Hypothalamus (tissue), 51 donors: ENCODE results near the gene ATP11A.
"Not testable (repeated sequence)": the region's sequence is repeated elsewhere in the genome, so short reads cannot be mapped to it uniquely, and the experiment has no call there.

ENCODE experiments used
- DNase-seq, 51 donors: peaks; one replicate each; lab custom pipeline; 2025; lab: John Stamatoyannopoulos, UW

Gene ATP11A

GRCh38 chr13:112706171-112706570 lies 16.3 kb downstream of the ATP11A start:
- DNase-seq: no peak

DNA sequence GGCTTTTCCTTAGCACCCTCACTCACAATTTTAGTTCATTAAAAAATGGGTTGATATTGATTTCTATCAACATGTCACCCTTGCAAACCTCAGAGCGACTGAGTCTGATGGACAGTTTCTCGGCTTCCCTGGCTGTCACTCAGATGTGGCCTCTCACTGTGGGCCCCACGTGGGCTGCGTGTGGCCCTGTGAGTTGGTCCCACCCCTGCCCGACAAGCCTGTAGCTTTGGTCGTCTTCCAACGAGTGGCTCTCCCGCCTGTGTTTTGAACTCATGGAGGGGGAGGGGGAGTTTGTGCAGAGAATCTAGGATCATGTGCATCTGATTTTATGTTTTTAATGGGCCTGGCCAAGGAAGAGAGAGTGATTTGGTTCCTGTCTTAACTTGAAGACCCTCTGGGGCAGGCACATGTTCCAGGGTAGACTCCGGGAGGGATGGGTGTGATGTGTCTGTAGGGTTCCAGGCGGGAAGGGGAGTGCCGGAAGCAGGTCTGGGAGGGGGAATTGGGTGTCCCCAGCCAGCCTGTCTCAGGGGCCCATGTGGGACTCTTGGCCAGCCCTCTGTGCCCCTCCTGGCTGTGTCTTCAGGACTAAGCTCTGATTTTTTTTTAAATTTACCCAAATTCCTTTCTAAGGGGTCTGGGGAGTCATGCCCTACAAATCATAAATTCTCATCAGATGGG lies 18.9 kb downstream of the ATP11A start:
- no peak for DNase-seq

GRCh38 chr13:112709316-112709715 lies 19.5 kb downstream of the ATP11A start:
- DNase-seq: not testable (repeated sequence)

DNA sequence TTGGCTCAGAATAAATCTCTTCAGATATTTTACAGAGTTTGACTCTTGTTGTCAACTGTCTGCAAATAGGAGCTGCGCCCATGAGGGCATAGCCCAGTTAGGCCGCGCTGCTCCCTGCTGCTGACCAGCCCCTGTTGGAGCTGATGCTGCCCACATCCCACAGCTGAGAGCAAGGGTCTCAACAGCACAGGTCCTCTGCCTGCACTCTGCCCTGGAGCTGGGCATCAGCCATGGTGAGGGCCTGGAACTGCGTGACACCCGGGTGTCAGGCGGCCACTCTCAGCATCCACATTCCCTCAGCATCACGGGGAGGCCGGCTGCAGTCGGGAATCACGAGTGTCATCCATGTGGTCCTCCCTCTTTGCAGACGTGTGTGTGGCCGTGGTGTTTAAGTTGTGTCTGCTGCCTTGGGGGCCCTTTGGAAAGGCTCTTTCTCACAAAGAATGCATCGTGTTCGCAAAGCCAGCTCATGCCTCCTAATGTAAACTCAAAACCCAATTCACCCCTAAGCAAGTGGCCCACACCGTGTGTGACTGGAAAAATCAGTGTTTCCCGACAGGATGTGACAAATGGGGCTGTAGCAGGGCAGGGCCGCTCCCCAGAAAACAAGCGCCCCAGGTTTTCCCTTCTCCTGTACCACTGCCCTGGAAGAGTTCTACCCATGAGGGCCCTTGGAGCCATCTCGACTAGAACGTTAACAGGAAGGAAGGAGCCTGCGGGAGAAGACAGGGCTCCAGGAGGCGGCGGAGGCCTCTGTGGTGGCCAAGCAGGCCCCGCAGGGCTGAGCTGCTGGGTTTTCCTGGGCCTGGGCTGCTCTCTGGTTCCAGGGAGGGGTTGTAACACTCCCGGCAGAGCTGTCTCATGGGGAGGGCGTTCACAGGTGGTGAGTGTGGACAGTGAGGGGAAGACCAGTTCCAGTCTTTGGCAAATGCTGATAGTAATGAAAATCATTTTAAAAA lies 20.3 kb downstream of the ATP11A start:
- no peak for DNase-seq

DNA sequence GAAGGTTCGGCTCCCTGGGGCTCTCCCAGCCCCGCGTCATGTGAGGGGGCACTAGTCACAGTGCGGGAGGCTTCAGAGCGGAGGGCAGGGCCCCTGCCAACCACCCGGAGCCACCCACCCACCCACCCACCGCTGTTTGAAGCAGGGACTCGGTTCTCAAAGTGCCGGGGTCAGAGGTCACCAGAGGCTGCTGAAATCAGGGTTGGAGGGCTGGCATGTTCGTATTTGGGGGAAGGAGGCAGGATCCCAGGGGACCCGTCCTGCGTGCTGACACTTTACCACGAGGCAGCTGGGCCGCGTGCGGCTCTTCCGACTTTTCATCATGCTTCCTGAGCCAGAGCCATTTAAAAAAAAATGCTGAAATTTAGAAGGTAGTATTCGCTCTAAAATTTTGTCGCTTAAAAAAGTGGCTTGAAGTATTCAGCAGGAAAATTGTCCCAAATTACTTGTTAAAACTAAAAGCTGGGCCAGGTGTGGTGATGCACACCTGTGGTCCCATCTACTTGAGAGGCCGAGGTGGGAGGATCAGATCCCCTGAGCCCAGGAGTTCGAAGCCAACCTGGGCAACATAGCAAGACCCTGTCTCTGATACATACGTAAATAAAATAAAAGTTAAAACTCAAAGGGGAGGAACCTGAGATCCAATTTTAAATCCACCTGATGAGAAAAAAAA lies 21.2 kb downstream of the ATP11A start:
- DNase-seq: no peak

GRCh38 chr13:112711528-112712265 lies 21.9 kb downstream of the ATP11A start:
- DNase-seq: peak in 19 of 51 donors; percentile 7 to 81 (median 45)

DNA sequence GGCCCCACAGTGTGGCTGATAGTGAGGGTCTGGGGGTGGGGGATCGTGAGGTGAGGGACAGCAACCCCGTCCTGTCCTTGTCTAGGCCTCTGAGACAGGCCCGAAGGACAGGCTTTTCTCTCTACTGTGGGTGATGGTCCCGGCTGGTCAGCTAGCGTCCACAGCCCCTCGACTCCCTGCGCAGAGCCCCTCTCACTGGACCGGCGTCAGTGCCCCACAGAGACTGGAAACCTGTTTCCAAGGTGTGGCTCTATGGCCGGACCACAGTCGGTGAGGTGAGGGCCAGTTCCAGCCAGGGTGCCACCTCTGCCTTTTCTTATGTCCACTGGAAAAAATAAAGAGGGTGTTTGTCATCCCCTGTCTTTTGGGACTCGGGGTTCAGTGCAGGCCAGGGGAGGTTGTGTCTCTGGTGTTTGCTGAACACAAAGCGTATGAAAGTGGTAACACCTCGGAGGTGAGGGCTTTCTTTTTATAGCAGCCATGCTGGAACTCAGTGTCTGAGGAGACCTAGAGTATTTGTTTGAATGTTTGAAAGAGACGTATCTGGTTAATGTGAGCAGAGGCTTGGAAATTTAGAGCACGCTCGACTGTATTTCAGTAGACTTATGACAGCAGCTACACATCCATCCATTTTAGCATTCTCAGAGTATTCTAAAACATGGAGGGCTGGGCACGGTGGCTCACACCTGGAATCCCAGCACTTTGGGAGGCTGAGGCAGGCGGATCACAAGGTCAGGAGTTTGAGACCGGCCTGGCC lies 22.8 kb downstream of the ATP11A start:
- DNase-seq: no peak

- DNase-seq: no peak
Observed at GRCh38 chr13:112713517-112714253, 23.8 kb downstream of the ATP11A start.

GRCh38 chr13:112714376-112715174 lies 24.7 kb downstream of the ATP11A start:
- no peak for DNase-seq

- DNase-seq: no peak
Observed at GRCh38 chr13:112715210-112715609, 25.4 kb downstream of the ATP11A start.

GRCh38 chr13:112715715-112716460 lies 26.1 kb downstream of the ATP11A start:
- DNase-seq: no peak

DNA sequence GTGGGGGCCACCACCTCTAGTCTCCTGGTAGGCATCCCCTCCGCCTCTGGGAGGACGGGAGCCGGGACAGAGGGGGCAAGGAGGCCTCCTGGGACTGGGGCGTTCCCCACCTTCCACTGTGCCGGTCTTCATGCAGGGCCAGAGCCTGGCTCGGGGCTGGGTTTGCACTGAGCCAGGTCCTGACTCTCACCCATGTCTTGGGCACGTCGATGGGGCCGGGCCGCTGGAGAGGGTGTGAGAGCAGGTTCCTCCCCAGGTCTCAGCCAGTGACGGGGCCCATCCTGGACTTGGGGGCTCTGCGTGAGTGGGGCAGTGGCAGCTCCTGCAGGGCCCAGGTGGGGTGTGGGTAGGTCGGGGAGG lies 26.6 kb downstream of the ATP11A start:
- DNase-seq: no peak

- no peak for DNase-seq
Observed at GRCh38 chr13:112716841-112717520, 27.1 kb downstream of the ATP11A start.

DNA sequence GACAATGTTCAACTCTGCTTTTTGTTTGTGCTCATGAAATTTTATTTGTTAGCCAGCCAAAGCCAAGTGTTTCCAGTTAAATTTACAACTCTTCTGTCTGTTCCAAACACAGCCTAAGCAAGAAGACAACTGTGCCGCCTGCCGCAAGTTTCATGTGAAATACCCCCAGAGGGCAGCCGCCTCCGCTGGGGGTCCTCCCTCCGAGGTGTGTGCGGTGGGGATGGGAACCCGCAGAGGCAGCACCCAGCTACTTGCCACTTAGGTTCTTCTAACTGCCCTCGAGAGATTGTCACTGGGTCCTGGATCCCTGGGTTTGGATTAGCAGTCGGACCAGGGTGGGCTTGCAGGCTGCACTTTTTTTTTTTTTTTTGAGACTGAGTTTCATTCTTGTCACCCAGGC lies 28.5 kb downstream of the ATP11A start:
- no peak for DNase-seq

DNA sequence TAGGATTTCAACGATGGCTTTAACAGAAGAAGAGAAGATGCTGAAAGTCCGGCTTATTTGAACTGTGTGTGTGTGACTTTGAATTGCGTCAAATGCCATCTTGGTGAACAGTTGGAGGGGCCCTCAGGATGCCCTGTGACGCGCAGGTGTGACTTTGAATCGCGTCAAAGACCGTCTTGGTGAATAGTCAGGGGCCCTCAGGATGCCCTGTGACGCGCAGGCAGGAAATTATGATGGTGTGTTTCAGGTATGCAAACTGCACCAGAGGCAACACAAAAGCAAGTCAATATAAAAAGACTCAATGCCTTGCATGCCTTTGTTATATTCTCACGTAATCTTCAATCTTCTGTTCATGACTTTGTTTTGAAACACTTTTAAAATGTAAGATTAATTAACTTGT lies 29.2 kb downstream of the ATP11A start:
- no peak for DNase-seq

DNA sequence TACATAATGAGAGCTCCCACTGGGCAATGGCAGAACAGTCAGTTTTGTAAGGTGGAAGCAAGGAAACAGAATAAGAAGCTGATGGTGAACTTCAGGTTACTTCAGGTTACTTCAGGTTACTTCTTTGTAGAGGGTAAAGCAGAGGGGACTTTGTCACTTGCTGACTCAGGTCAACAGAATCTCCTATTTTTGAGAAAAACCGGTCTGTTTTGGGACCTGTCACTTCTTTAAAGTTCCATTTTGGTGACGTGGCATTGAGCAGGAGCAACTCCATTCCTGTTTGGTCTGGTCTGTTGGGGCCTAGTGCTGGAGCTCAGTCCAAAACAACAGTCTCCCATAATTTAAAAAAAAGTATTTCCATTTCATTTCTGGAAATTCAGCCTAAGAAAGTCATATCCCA lies 29.7 kb downstream of the ATP11A start:
- DNase-seq: no peak

DNA sequence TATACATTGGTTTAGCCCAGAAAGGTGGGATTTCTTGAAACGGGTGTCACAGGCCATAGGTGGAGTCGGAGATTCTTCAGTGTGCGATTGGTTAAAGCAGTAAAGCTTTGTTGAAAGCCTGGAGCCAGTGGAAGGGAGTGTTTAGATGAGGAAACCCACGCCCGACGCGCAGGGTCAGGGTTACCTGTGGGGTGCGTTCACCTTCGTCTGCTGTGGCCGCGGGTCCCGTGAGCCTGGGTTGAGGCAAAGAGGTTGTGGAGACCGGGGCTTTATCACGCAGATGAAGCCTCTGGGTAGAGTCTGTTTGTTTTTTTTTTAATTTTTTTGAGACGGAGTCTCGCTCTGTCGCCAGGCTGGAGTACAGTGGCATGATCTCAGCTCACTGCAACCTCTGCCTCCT lies 30.4 kb downstream of the ATP11A start:
- DNase-seq: no peak
